Heart left ventricle (tissue), 16 donors: Measurements from ENCODE around the gene GNG7. TPM values are rescaled to one million over a fixed set of nuclear protein-coding genes. Genes with fewer than 3 reads are reported as not detected.

ENCODE experiments used
- ATAC-seq, 4 donors: fragments of 200-7000 bp; cut with Tn5 transposase; one replicate each; pipeline ENCODE4 v1.9.1; 2020 to 2022; ENCODE audit warnings: moderate library complexity in 4 of 4, mild to moderate bottlenecking in 3 of 4, moderate number of reproducible peaks in 1 of 4
- DNase-seq, 5 donors: peaks; one replicate each; pipeline ENCODE4 v3.0.0-alpha.2; 2020
- H3K27ac ChIP-seq, 12 donors: fragments of 200-600 bp; sonication (generic) in 4 of 12; one replicate each; pipeline versions ENCODE4 v1.5.0 to v1.8.0; 2016 to 2022; ENCODE audit warnings: mild to moderate bottlenecking in 2 of 12
- H3K27me3 ChIP-seq, 9 donors: fragments of 200-600 bp; sonication (generic) in 2 of 9; one replicate each; pipeline versions ENCODE4 v1.5.1 to v1.8.0; 2016 to 2022; ENCODE audit warnings: mild to moderate bottlenecking in 3 of 9
- H3K36me3 ChIP-seq, 9 donors: fragments of 200-600 bp; sonication (generic) in 2 of 9; one replicate each; pipeline versions ENCODE4 v1.5.0 to v1.8.0; 2018 to 2022; ENCODE audit warnings: mild to moderate bottlenecking in 2 of 9
- H3K4me1 ChIP-seq, 12 donors: fragments of 200-600 bp; sonication (generic) in 4 of 12; one replicate each; pipeline versions ENCODE4 v1.5.0 to v1.8.0; 2016 to 2022; ENCODE audit warnings: mild to moderate bottlenecking in 3 of 12
- H3K4me3 ChIP-seq, 12 donors: fragments of 200-600 bp; sonication (generic) in 4 of 12; one replicate each; pipeline versions ENCODE4 v1.5.0 to v1.8.0; 2017 to 2022; ENCODE audit warnings: mild to moderate bottlenecking in 9 of 12, moderate library complexity in 4 of 12
- H3K9me3 ChIP-seq, 12 donors: fragments of 200-600 bp; sonication (generic) in 4 of 12; one replicate each; pipeline versions ENCODE4 v1.5.0 to v1.8.0; 2016 to 2022; ENCODE audit warnings: mild to moderate bottlenecking in 1 of 12
- POLR2A ChIP-seq, 2 donors: fragments of 450-650 bp; IDR thresholded peaks; one replicate each; pipeline ENCODE4 v1.6.1; 2017; ENCODE audit warnings: antibody characterized with exemption in 2 of 2, mild to moderate bottlenecking in 2 of 2, moderate library complexity in 2 of 2
- WGBS, 4 donors: extraction: QIAGEN DNeasy Blood & Tissue Kit in 2 of 4; methylation state at CpG; one replicate each; pipeline versions ENCODE4 v1.1.5 to v1.1.7; 2013 to 2018; 5-methylcytosine and 5-hydroxymethylcytosine counted together
- intact Hi-C, 10 donors: fragments of 100-400 bp; cut with DNase I; formaldehyde crosslinking; loops; one replicate each; pipeline versions ENCODE4 v1.11.1 to v1.14.2; 2022
- polyA plus RNA-seq, 2 donors: library from polyadenylated mRNA; stranded (reverse); fragments of 200-250 nt; gene quantifications; one replicate each; pipeline ENCODE4 v1.2.3, GENCODE V29; 2013
- total RNA-seq, 9 donors: library from RNA; depleted of rRNA in 2 of 9; stranded (reverse); fragments of >200 nt in 2 of 9; fragmentation: NEBNext Ultra II Directional in 3 of 9; extraction: Animal tissue kit (Norgen Biotek cat#: 25700) in 3 of 9; gene quantifications; one replicate each; pipeline versions ENCODE4 v1.1.0 to v1.2.4, GENCODE V29; 2016 to 2023
- TF ChIP-seq, protein P1 (sequence below), 12 donors: fragments of 200-600 bp; sonication (generic) in 4 of 12; IDR thresholded peaks; one replicate each; pipeline versions ENCODE4 v1.5.0 to v1.8.0; 2018 to 2022; ENCODE audit warnings: antibody characterized with exemption in 12 of 12, mild to moderate bottlenecking in 5 of 12
- donor health status: ischemic (EF 13 %, LVEDD 7.1; RV severe dilation, severe dysfunction).
- donor health status: healthy with polysubstance abuse.
- donor health status: DM: no; HTN: yes; CAD: no.
- donor health status: DM: no; HTN: no; CAD: no.
- donor health status: ischemic (EF 25% LVEDD 6.9; RV normal size, moderate dysfunction).
- donor health status: ischemic (EF 25% LVEDD 5.7; RV mildly dilated, moderate dysfunction).
- donor health status: healthy.
- donor health status: DM: yes; HTN: yes; CAD: no.
- donor health status: ischemic (EF 35%, LVEDD 5.7; RV mildly dilated, moderate dysfunction).
- donor health status: nonischemic (EF 11% LVEDD 7.7; RV severe dilation, severe dysfunction).
- donor health status: DM: yes; HTN: yes; CAD: no.
- donor health status: PGD.
- donor health status: ischemic (EF 29% LVEDD 5.4; RV normal size, mild dysfunction).
- donor health status: nonischemic (EF 23%, LVEDD 6.1; RV moderate dilation, normal function).

GNG7 gene
- total and polyA plus RNA-seq, 11 donors: 11.7 to 46.4 (median 24.0) TPM

DNA sequence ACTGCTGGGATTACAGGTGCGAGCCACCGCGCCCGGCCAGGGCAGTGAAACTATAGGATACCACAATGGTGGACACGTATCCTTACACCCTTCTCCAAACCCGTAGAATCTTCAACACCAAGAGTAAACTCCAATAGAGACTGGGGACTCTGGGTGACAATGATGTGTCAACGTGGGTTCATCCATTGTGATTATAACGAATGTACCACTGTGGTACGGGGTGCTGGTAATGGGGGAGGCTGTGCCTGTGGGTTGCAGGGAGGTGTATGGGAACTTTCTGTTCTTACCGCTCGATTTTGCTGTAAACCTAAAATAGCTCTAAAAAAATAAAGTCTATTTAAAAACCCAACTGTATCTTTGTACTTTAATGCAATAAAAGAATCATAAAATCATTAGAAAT is 11.6 kb downstream of the GNG7 start:
- H3K27ac ChIP-seq: no peak overlapping the region
- DNase-seq (no peak), ATAC-seq (no peak)
- H3K27me3 ChIP-seq: no peaks in the 10 kb centered on the region
- no peaks in the 10 kb centered on the region for H3K9me3 ChIP-seq
- TF ChIP-seq, protein P1, sequence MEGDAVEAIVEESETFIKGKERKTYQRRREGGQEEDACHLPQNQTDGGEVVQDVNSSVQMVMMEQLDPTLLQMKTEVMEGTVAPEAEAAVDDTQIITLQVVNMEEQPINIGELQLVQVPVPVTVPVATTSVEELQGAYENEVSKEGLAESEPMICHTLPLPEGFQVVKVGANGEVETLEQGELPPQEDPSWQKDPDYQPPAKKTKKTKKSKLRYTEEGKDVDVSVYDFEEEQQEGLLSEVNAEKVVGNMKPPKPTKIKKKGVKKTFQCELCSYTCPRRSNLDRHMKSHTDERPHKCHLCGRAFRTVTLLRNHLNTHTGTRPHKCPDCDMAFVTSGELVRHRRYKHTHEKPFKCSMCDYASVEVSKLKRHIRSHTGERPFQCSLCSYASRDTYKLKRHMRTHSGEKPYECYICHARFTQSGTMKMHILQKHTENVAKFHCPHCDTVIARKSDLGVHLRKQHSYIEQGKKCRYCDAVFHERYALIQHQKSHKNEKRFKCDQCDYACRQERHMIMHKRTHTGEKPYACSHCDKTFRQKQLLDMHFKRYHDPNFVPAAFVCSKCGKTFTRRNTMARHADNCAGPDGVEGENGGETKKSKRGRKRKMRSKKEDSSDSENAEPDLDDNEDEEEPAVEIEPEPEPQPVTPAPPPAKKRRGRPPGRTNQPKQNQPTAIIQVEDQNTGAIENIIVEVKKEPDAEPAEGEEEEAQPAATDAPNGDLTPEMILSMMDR (IDR thresholded peaks at IDR 0.05): no peak
- no peak for TF ChIP-seq POLR2A (IDR thresholded peaks at IDR 0.05)
- no peak overlapping the region for H3K4me3 ChIP-seq
- 85 to 93% (median 90%) methylated on average over 11 of the region's 11 CpGs for WGBS, 4 donors
- H3K36me3 ChIP-seq: no peaks in the 10 kb centered on the region
- peaks cover 0 to 26% (median 13%) of the 10 kb centered on the region in 12 donors for H3K4me1 ChIP-seq
- intact Hi-C loops: no loop called here

- Histone ChIP-seq H3K4me3 (no peak overlapping the region), H3K4me1 (no peaks in the 10 kb centered on the region), H3K27me3 (no peaks in the 10 kb centered on the region), H3K27ac (peak overlapping the region in 5 of 12 donors; percentile 10 to 78 (median 64)), H3K36me3 (peaks cover 0 to 3% (median 0%) of the 10 kb centered on the region in 9 donors), H3K9me3 (no peaks in the 10 kb centered on the region)
- intact Hi-C loops: no loop called here
- no peak for DNase-seq
- WGBS, 4 donors: 82 to 86% (median 84%) methylated on average over 17 of the region's 17 CpGs
- ATAC-seq: no peak
- TF ChIP-seq, protein P1 (IDR thresholded peaks at IDR 0.05): no peak
- TF ChIP-seq POLR2A (IDR thresholded peaks at IDR 0.05): no peak
Observed at GRCh38 chr19:2686360-2686759, 16.1 kb downstream of the GNG7 start.

DNA sequence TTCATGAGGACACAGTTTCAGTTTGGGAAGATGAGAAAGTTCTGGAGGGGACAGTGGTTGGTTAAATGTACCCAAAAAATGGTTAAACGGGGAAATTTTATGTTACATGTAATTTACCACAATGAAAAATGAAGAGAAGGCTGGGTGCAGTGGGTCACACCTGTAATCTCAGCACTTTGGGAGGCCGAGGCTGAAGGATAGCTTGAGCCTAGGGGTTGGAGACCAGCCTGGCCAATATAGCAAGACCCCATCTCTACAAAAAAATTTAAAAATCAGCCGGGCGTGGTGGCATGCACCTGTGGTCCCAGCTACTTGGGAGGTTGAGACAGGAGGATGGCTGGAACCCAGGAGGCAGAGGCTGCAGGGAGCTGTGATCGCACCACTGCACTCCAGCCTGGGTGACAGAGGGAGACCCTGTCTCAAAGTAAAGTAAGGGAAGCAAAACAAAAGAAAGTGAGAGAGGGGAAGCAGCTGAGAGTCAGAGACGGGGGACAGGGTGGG is 17.2 kb downstream of the GNG7 start:
- peak overlapping the region in 10 of 12 donors; percentile 10 to 78 (median 63) for H3K27ac ChIP-seq
- peaks cover 0 to 5% (median 0%) of the 10 kb centered on the region in 9 donors for H3K36me3 ChIP-seq
- no peak for TF ChIP-seq POLR2A (IDR thresholded peaks at IDR 0.05)
- TF ChIP-seq, protein P1 (IDR thresholded peaks at IDR 0.05): no peak

DNA sequence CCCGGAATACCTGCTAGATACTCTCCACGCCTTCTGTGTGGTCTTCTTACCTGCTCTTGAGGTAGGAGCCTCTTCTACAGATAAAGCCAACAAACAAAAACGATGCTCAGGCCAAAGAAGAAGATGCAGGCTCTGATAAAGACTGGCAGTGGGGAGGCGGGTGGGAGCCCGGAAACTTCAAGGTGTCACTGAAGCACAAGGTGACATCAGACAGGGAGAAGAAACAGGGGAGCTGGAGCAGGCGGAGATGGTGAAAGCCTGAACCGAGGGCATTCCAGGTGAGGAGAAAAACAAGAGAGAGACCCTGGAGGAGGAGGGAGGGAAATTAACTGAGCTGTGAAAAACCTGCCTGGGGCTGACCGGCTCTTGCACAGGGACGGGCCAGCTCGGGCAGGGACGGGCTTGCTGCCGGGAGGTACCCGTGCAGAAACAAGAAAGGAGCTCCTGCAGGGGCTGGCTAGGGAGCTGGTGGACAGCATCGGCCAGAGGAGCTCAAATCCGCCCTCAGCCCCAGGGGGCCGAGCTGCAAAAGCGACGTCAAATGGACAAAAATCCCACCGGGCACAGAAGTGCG is 19.0 kb downstream of the GNG7 start:
- Histone ChIP-seq H3K4me1 (no peaks in the 10 kb centered on the region), H3K36me3 (peaks cover 0 to 5% (median 0%) of the 10 kb centered on the region in 9 donors), H3K9me3 (no peaks in the 10 kb centered on the region), H3K4me3 (no peak overlapping the region), H3K27ac (no peak overlapping the region), H3K27me3 (no peaks in the 10 kb centered on the region)
- no peak for TF ChIP-seq POLR2A (IDR thresholded peaks at IDR 0.05)
- TF ChIP-seq, protein P1 (IDR thresholded peaks at IDR 0.05): no peak
- no peak for ATAC-seq
- intact Hi-C loops: no loop called here
- WGBS, 4 donors: 81 to 87% (median 81%) methylated on average over 20 of the region's 20 CpGs
- DNase-seq: no peak

More for the DNA sequence above, 17.2 kb downstream of the GNG7 start:
- ATAC-seq (no peak), DNase-seq (no peak)
- H3K4me1 ChIP-seq: no peaks in the 10 kb centered on the region
- intact Hi-C loops: no loop called here
- no peak overlapping the region for H3K4me3 ChIP-seq
- no peaks in the 10 kb centered on the region for H3K9me3 ChIP-seq
- no peaks in the 10 kb centered on the region for H3K27me3 ChIP-seq
- WGBS, 4 donors: 87 to 93% (median 92%) methylated on average over 6 of the region's 6 CpGs
